ENCODE data around the gene CPSF2.

DNA sequence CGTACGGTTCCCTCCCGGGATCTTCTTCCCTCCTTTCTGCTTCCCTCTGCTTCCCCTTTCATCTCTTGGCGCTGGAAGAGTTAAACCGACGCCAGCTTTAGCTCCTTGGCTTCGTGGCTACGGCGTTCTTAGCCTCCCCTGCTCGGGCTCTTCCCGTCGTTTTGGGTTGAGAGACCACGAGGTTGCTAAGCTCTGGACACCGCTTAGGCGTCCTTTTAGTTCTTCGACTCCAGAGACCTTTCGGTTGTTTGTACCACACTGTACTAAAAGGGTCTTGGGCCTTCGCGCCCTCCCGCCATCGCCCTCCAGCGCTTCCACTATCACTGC lies 545 bp downstream of the CPSF2 start:
- TF ChIP-seq SUZ12 (IDR thresholded peaks at IDR 0.05; ENCODE audit: extremely low read depth, insufficient read depth, insufficient read length): no peak
- no peak for TF ChIP-seq YY1 (IDR thresholded peaks at IDR 0.05; ENCODE audit: insufficient read depth, insufficient read length)
- no peak for TF ChIP-seq ZNF274 (IDR thresholded peaks at IDR 0.05; ENCODE audit: low read depth, low read length)
